ENCODE results near the gene ABCG8.

ABCG8 gene

GRCh38 chr2:43897492-43897891, 58.7 kb downstream of the ABCG8 start:
- Histone ChIP-seq H3K36me3 (ENCODE audit: control insufficient read depth, insufficient read depth, low read length) (no peaks in the 10 kb centered on the region), H3K27me3 (ENCODE audit: control insufficient read depth, insufficient read depth, low read length) (no peaks in the 10 kb centered on the region), H3K9ac (no peak overlapping the region), H3K4me2 (ENCODE audit: low read length) (no peak overlapping the region), H3K9me3 (ENCODE audit: control insufficient read depth, low read length) (no peaks in the 10 kb centered on the region), H3K4me1 (no peaks in the 10 kb centered on the region), H3K4me3 (ENCODE audit: low read depth, low read length) (no peak overlapping the region), H3K79me2 (no peaks in the 10 kb centered on the region), H2AFZ (no peak overlapping the region), H3K27ac (no peak overlapping the region)
- TF ChIP-seq CTCF (IDR thresholded peaks at IDR 0.05): no peak

DNA sequence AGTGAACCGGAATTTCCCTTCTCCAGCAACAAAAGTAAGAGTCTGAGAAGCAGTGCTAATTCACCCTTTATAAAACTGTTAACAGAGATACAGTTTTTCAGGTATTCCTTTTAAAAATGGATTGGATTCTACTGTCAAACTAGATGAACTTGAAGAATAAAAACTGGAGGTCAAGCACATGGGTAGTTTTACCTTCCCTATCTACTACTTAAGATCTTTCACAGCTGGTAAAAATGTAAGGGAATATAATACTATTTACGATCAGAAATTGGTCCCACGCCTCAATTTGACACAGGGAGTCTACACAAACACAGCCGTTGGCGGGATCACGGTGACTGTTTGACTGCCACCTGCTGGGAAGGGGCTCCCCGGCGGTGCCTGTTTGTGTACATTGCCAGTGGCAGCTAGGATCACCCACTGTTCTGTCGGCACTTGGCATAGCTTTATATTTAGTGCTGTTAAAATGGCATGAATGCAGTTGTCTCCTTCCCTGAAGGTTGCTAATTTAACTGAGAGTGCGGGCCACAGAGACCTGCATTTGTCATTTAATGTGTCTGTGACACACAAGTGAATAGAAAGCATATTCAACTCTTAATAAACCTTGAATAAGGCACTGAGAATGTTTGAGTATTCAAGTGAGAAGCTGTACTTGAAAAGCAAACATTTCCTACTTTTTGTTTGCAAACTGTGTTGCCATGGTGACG, 59.5 kb downstream of the ABCG8 start:
- Histone ChIP-seq H3K27ac (no peak overlapping the region), H3K9me3 (ENCODE audit: control insufficient read depth, low read length) (no peaks in the 10 kb centered on the region), H3K4me1 (no peaks in the 10 kb centered on the region), H3K27me3 (ENCODE audit: control insufficient read depth, insufficient read depth, low read length) (no peaks in the 10 kb centered on the region), H3K9ac (no peak overlapping the region), H2AFZ (no peak overlapping the region), H3K4me2 (ENCODE audit: low read length) (no peak overlapping the region), H3K4me3 (ENCODE audit: low read depth, low read length) (no peak overlapping the region), H3K79me2 (no peaks in the 10 kb centered on the region), H3K36me3 (ENCODE audit: control insufficient read depth, insufficient read depth, low read length) (no peaks in the 10 kb centered on the region)
- TF ChIP-seq CTCF (IDR thresholded peaks at IDR 0.05): peak; percentile 12

DNA sequence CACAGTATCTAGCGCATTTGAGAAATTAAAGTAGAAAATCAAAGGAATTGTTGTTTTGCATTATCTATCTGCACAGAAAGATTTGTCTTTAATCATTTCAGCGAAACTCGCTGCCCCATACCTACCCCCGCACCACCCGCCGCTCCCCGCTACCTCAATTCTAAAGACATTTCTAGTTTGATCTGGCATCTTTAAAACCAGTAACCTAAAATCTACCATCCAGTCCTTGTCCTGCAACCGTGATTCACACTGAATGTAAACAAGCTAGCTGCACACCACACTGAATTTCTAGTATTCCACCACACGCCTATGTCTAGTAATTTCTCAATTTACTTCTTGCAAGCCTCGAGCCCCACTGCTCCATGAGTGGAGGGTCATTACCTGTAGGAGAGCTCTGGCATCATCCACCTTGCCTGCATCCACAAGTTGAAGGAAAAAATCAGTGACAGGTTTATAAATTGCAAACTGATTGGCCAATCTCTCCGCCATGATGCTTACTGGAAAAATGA, 60.1 kb downstream of the ABCG8 start:
- no peak overlapping the region for H3K27ac ChIP-seq
- H3K9ac ChIP-seq: no peak overlapping the region
- no peak overlapping the region for H3K4me3 ChIP-seq (ENCODE audit: low read depth, low read length)
- H3K9me3 ChIP-seq (ENCODE audit: control insufficient read depth, low read length): no peaks in the 10 kb centered on the region
- no peaks in the 10 kb centered on the region for H3K4me1 ChIP-seq
- no peak for TF ChIP-seq CTCF (IDR thresholded peaks at IDR 0.05)
- no peaks in the 10 kb centered on the region for H3K27me3 ChIP-seq (ENCODE audit: control insufficient read depth, insufficient read depth, low read length)
- H3K79me2 ChIP-seq: no peaks in the 10 kb centered on the region
- no peak overlapping the region for H3K4me2 ChIP-seq (ENCODE audit: low read length)
- no peaks in the 10 kb centered on the region for H3K36me3 ChIP-seq (ENCODE audit: control insufficient read depth, insufficient read depth, low read length)
- H2AFZ ChIP-seq: no peak overlapping the region

DNA sequence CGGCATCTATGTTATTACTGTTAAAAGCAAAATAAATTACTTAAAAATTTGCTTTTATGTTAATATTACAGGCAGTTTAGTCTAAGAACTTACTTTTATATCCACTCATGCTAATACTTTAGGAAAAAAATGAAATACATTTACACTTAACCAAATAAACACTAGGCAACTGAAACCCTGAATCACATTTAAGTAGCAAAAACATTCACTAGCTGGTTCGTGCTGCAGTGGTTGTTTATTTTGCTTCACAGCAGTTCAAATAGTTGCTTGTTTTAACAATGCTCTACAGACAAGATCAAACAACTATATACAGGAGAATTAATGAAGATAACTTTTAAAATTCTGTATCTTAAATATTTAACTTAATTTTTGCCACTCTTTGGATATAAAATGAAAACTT, 60.8 kb downstream of the ABCG8 start:
- TF ChIP-seq CTCF (IDR thresholded peaks at IDR 0.05): no peak
- Histone ChIP-seq H3K4me3 (ENCODE audit: low read depth, low read length) (no peak overlapping the region), H3K9ac (no peak overlapping the region), H3K4me1 (no peaks in the 10 kb centered on the region), H3K27ac (no peak overlapping the region), H3K9me3 (ENCODE audit: control insufficient read depth, low read length) (no peaks in the 10 kb centered on the region), H3K4me2 (ENCODE audit: low read length) (no peak overlapping the region), H3K27me3 (ENCODE audit: control insufficient read depth, insufficient read depth, low read length) (no peaks in the 10 kb centered on the region), H2AFZ (no peak overlapping the region), H3K79me2 (no peaks in the 10 kb centered on the region), H3K36me3 (ENCODE audit: control insufficient read depth, insufficient read depth, low read length) (no peaks in the 10 kb centered on the region)

- H3K27me3 ChIP-seq (ENCODE audit: control insufficient read depth, insufficient read depth, low read length): no peaks in the 10 kb centered on the region
- no peaks in the 10 kb centered on the region for H3K36me3 ChIP-seq (ENCODE audit: control insufficient read depth, insufficient read depth, low read length)
- no peak overlapping the region for H3K27ac ChIP-seq
- no peak for TF ChIP-seq CTCF (IDR thresholded peaks at IDR 0.05)
- no peaks in the 10 kb centered on the region for H3K4me1 ChIP-seq
- no peak overlapping the region for H3K4me3 ChIP-seq (ENCODE audit: low read depth, low read length)
- H3K79me2 ChIP-seq: no peaks in the 10 kb centered on the region
- no peaks in the 10 kb centered on the region for H3K9me3 ChIP-seq (ENCODE audit: control insufficient read depth, low read length)
- H2AFZ ChIP-seq: no peak overlapping the region
- H3K4me2 ChIP-seq (ENCODE audit: low read length): no peak overlapping the region
- no peak overlapping the region for H3K9ac ChIP-seq
These were observed 66.6 kb downstream of the ABCG8 start for GRCh38 chr2:43905371-43905803.

Measured in parathyroid adenoma (tissue), 2 donors.